ENCODE data around the gene STAT2. TPM values are rescaled to one million over a fixed set of nuclear protein-coding genes. Genes with fewer than 3 reads are reported as not detected.
"Not testable (repeated sequence)": the region's sequence is repeated elsewhere in the genome, so short reads cannot be mapped to it uniquely, and the experiment has no call there.

Gene STAT2
- total RNA-seq, 1 experiment from 2014 or later: 44.0 TPM

DNA sequence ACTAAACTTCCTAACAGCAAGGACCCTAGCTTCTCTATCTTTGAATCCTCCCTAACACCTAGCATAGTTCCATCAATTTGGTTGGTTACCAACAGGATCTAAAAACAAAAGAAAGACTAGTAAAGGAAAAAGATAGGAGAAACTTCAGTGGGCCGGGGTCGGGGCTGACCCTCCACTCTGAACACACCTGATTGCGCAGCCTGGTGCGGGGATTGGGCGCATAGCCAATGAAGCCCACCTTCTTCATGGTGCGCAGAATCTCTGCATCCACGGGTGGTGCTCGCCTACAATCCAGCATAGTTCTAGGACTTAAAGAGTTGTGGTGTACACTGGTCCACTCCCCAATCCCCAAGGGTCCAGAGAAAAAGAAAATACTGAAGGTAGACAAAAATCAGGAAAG is 33.8 kb downstream of the STAT2 start:
- Histone ChIP-seq H3K4me1 (no peaks in the 10 kb centered on the region), H3K4me3 (no peak overlapping the region), H3K36me3 (no peaks in the 10 kb centered on the region), H3K27me3 (no peaks in the 10 kb centered on the region), H3K27ac (no peak overlapping the region), H3K9me3 (replicated peaks) (no peaks in the 10 kb centered on the region)
- DNase-seq: no peak

DNA sequence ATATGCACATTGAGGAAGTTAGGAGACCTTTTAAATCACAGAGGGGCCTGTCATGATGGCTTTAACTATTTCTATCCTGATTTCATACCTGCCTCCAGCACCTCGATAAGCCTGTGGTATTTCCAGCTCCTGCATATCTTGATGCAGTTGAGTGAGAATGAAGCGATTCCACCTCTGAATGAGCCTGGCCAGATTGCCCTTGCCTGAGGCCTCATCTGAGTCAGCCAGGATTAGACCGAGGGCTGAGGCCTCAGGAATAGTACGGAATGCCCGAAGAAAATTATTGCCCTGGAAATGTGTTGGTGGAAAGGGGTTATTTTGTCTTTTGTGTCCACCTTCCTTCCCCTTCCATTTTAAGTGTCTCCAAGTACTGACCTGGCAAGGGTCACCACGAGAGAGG is 35.7 kb downstream of the STAT2 start:
- Histone ChIP-seq H3K27ac (no peak overlapping the region), H3K36me3 (0 out of 2 replicates have a peak, but pooled peaks cover under 1% of the 10 kb centered on the region), H3K27me3 (no peaks in the 10 kb centered on the region), H3K9me3 (replicated peaks) (no peaks in the 10 kb centered on the region), H3K4me1 (no peaks in the 10 kb centered on the region), H3K4me3 (no peak overlapping the region)
- no peak for DNase-seq

DNA sequence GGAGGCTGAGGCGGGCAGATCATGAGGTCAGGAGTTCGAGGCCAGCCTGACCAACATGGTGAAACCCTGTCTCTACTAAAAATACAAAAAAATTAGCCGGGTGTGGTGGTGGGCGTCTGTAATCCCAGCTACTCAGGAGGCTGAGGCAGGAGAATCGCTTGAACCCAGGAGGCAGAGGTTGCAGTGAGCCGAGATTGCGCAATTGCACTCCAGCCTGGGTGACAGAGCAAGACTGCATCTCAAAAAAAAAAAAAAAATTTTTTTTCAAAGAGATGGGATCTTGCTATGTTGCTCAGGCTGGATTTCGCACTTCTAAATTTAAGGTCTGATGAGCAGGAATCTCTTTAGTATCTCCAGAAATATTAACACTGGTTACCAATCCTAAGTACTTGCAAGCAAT is 38.3 kb downstream of the STAT2 start:
- DNase-seq; H3K4me1 ChIP-seq; H3K9me3 ChIP-seq (replicated peaks); H3K4me3 ChIP-seq; H3K27ac ChIP-seq; H3K27me3 ChIP-seq; H3K36me3 ChIP-seq: not testable (repeated sequence)

DNA sequence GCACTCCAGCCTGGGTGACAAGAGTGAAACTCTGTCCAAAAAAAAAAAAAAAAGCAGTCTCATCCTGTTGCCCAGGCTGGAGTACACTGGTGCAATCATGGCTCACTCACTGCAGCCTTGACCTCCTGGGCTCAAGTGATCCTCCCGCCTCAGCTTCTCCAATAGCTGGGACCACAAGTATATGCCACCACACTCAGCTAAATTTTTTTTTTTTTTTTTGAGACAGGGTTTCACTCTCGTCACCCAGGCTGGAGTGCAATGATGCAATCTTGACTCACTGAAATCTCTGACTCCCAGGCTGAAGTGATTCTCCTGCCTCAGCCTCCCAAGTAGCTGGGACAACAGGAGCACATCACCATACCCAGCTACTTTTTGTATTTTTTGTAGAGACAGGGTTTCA is 38.9 kb downstream of the STAT2 start:
- Histone ChIP-seq H3K9me3 (replicated peaks) (no peaks in the 10 kb centered on the region), H3K36me3 (peaks cover 4% of the 10 kb centered on the region; the same call in 1 of the 2 replicates), H3K4me3 (no peak overlapping the region), H3K27ac (no peak overlapping the region), H3K27me3 (no peaks in the 10 kb centered on the region), H3K4me1 (no peaks in the 10 kb centered on the region)
- DNase-seq: no peak

DNA sequence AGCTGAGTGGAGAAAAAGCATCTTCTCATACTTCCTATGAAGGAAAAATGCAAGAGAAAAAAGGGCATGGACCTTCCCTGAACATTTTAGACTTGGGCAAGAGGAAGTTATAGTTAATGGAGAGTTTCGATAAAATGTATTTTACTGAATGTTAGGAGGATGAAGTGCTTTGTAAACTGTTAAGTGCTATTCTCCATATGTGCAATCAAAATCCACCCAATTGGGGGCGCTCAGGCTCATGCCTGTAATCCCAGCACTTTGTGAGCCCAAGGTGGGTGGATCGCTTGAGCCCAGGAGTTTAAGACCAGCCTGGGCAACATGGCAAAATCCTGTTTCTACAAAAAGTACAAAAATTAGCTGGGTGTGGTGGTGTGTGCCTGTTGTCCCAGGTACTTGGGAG is 42.2 kb downstream of the STAT2 start:
- H3K9me3 ChIP-seq (replicated peaks): no peaks in the 10 kb centered on the region
- H3K36me3 ChIP-seq: peaks cover 18% of the 10 kb centered on the region
- H3K4me1 ChIP-seq: peaks cover 6% of the 10 kb centered on the region
- DNase-seq: no peak
- no peak overlapping the region for H3K27ac ChIP-seq
- no peak overlapping the region for H3K4me3 ChIP-seq
- no peaks in the 10 kb centered on the region for H3K27me3 ChIP-seq

DNA sequence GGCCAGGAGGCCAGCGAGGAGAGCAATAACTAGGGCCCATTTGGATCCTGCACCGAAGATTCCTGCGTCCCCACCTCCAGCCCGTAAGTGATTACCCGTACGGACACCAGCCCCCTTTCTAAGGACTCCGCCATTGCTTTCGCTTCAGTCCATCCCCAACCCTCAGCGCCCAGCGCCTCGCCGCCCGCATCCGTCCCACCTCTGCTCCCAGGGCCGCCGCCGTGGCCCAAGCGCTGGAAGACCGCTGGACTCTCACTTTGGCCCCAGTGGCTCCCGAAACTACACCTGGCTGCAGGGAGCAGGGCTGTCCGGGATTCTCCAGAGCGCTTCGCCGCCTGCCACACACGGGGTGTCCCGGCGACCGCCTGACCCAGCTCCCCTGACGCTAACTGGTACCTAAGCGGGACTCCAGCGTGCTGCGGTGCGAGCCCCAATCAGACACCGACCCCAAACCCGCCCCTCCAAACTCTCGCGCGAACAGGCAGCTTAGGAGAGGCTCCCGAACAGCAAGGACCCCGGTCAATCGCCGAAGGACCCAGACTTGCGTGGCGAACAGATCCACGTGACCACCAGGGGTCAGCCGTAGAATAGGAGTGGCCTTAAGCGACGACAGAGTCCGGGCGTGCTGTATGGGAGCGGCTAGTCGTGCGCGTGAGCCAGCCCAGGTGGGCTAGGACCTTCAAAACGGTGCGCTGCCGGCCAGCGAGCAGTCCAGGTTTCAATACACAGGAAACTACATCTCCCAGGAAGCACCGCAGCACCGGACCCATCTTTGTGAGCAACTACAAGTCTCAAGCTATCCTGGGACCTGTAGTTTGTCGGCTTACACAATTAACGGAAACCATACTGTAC is 44.1 kb downstream of the STAT2 start, which contains the start of gene CNPY2:
TSS of gene CNPY2 (minus strand) at position 367 of the 852 bp plus-strand sequence. CDS start 771 bp downstream, outside the sequence.
- DNase-seq: peak; percentile 97 to 98
- Histone ChIP-seq H3K27me3 (no peaks in the 10 kb centered on the region), H3K4me1 (peaks cover 6% of the 10 kb centered on the region), H3K9me3 (replicated peaks) (no peaks in the 10 kb centered on the region), H3K4me3 (peak within 1 kb of the TSS; percentile 89), H3K27ac (peak within 1 kb of the TSS; percentile 72), H3K36me3 (peaks cover 32% of the 10 kb centered on the region)

DNA sequence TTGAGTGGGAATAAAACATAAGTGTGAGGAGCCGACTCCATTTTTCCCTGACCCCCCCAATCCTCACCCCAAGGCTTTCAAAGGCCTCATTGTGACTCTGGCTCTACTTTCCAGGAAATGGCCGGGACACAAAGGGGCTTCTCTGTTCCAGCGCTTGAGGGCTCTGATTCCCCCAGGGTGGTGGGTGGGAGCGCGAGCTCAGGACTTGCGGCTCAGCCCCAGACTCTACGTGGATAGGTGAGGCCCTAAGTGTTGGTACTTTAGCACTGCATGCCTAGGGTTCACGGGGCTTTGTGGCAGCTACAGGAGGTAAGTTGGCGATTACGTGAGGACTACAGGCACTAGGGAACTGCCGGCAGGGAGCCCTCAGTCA is 44.7 kb downstream of the STAT2 start:
- Histone ChIP-seq H3K36me3 (peaks cover 36% of the 10 kb centered on the region), H3K9me3 (replicated peaks) (no peaks in the 10 kb centered on the region), H3K4me3 (peak overlapping the region; percentile 89), H3K4me1 (peaks cover 6% of the 10 kb centered on the region), H3K27me3 (no peaks in the 10 kb centered on the region), H3K27ac (peak overlapping the region; percentile 72)
- peak; percentile 27 to 47 for DNase-seq

DNA sequence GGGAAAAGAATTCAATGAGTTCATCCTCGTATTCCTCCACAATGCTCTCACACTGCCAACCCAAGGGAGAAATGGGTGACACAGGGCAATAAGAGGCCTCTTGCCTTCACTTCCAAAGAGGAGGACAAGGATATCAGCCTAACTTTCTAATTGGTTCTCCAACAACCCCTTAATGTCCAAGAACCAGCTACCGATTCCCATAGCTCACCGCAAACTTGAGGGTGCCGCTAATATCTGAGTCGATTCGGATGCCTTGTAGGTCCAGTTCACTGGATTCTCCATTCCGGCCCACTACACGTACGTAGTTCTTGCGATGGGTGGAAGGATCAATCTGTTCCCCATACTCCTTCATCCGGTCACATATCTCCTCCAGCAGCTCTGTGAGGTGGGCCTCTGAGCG is 48.9 kb downstream of the STAT2 start:
- Histone ChIP-seq H3K4me1 (peaks cover 6% of the 10 kb centered on the region), H3K27me3 (no peaks in the 10 kb centered on the region), H3K4me3 (no peak overlapping the region), H3K27ac (no peak overlapping the region), H3K36me3 (peaks cover 59% of the 10 kb centered on the region), H3K9me3 (replicated peaks) (no peaks in the 10 kb centered on the region)
- DNase-seq: no peak

DNA sequence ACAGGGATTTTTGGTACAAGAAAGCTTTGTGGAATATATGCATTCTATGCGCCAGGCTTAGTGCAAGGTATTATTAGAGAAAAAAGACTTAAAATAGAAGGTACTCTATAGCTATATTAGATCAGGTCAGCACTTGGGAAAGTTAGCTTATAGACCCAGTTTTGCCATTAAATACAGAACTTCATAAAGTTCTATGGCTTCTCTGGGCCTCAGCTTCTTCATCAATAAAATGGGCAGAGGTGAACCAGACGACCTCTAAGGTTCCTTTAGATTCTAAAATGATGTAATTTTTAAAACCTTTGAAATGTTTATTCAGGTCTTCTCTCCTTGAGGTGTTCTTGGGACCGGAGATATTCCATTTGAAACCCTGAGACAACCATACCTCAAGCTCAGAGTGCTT is 51.2 kb downstream of the STAT2 start:
- H3K27ac ChIP-seq: no peak overlapping the region
- no peak overlapping the region for H3K4me3 ChIP-seq
- H3K27me3 ChIP-seq: no peaks in the 10 kb centered on the region
- no peak for DNase-seq
- no peaks in the 10 kb centered on the region for H3K4me1 ChIP-seq
- H3K9me3 ChIP-seq (replicated peaks): no peaks in the 10 kb centered on the region
- H3K36me3 ChIP-seq: peaks cover 51% of the 10 kb centered on the region

DNA sequence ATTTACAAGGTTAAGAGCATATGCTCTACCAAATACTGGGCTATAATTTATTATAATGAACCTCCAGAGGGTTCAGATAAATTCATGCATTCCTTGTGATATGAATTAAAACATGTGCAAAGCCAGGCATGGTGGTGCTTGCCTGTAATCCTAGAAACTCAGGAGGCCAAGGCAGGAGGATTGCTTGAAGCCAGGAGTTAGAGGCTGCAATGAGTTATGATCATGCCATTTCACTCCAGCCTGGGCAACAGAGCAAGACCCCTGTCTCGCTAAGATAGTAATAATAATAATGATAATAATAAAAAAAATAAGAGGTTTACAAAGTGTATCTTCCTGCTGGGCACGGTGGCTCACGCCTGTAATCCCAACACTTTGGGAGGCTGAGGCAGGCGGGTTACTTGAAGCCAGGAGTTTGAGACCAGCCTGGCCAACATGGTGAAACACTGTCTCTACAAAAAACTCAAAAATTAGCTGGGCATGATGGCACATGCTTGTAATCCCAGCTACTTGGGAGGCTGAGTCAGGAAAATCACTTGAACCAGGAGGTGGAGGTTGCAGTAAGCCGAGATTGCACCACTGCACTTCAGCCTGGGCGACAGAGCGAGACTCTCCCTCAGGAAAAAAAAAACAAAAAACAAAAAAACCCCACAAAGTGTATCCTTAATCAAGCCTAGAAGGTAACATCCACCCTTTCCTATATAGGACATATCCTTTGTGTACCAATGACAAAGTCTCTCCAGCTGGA is 52.5 kb downstream of the STAT2 start:
- no peak for DNase-seq
- no peak overlapping the region for H3K4me3 ChIP-seq
- no peak overlapping the region for H3K27ac ChIP-seq
- no peaks in the 10 kb centered on the region for H3K27me3 ChIP-seq
- H3K36me3 ChIP-seq: peaks cover 45% of the 10 kb centered on the region
- H3K9me3 ChIP-seq (replicated peaks): no peaks in the 10 kb centered on the region
- no peaks in the 10 kb centered on the region for H3K4me1 ChIP-seq

DNA sequence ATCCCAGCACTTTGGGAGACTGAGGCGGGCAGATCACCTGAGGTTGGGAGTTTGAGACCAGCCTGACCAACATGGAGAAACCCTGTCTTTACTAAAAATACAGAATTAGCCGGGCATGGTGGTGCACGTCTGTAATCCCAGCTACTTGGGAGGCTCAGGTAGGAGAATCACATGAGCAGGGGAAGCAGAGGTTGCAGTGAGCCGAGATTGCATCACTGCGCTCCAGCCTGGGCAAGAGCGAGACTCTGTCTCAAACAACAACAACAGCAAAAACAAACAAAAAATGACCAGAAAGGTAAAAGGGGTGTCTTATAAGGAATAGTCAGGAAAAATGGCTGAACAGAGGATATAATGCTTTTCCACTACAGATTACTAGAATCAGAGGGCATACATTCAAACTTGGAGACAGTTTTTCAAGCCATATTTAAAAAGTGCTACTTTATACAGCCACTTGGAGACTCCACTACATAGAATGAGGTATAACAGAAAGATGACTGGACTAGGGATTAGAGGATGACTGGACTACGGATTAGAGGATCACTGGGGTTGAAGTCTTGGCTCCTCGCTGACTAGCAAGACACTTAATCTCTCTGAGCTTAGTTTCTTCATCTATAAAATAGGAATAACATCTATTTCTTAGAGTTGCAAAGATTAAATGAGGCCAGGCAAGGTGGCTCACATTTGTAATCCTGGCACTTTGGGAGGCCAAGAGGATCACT is 54.9 kb downstream of the STAT2 start:
- Histone ChIP-seq H3K36me3 (peaks cover 27% of the 10 kb centered on the region), H3K9me3 (replicated peaks) (no peaks in the 10 kb centered on the region), H3K4me1 (peaks cover 8% of the 10 kb centered on the region; the same call in 1 of the 2 replicates), H3K27ac (no peak overlapping the region), H3K4me3 (no peak overlapping the region), H3K27me3 (no peaks in the 10 kb centered on the region)
- DNase-seq: no peak

DNA sequence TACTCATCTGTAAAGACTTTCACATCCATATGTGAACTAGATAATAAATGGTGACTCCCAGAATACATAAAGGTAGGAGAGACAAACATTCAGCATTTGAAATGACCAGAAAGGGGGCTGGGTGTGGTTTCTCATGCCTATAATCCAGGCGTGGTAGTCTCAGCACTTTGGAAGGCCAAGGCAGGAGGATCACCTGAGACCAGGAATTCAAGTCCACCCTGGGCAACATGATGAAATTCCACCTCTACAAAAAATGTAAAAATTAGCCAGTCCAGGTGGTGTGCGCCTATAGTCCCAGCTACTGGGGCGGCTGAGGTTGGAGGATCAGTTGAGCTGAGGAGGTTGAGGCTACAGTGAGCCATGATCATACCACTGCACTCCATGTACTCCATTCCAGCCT is 55.6 kb downstream of the STAT2 start:
- Histone ChIP-seq H3K4me1 (peaks cover 8% of the 10 kb centered on the region; the same call in 1 of the 2 replicates), H3K36me3 (peaks cover 22% of the 10 kb centered on the region), H3K27me3 (no peaks in the 10 kb centered on the region), H3K27ac (no peak overlapping the region), H3K4me3 (no peak overlapping the region), H3K9me3 (replicated peaks) (no peaks in the 10 kb centered on the region)
- DNase-seq: no peak

DNA sequence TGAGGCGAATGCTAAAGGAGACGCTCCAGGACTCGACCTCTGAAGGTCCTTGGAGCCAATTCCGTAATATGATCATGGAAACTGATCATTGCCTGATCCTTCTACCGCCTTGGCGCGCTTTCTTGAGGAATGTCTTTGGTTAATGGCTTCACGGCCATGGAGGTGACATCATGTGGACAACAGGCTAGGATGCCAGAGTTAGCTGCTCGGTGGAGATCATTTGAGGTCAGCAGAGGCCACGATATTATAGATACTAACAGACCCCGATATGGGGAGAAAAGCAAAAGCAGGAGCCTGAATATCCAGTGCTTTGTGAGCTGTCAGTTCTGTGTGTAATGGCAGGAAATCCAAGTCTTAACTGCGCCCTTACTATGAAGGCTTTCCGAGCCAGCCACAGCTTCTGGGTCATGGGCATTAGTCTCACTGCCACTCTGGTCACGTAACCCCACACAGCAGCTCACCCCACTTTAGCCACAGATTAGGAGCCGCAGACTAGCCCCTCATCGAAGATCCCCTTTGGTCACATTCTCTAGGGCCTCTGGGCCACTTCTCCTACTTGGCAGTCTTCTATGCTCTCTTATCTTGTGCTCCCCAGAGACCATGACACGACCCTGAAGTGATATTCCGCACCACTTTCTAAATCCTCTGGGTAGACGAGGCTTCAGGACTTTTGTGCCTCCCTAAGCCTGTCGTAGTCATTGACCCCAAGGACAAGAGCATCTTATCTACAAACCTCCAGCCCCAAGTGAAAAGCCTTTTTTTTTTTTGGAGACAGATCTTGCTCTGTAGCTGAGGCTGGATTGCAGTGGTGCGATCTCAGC is 59.1 kb downstream of the STAT2 start:
- Histone ChIP-seq H3K36me3 (peaks cover 22% of the 10 kb centered on the region; the same call in 1 of the 2 replicates), H3K27me3 (no peaks in the 10 kb centered on the region), H3K27ac (peak overlapping the region; percentile 84), H3K4me3 (peak overlapping the region; percentile 85), H3K4me1 (peaks cover 10% of the 10 kb centered on the region; the same call in 1 of the 2 replicates), H3K9me3 (replicated peaks) (no peaks in the 10 kb centered on the region)
- peak in 1 of 2 experiments; percentile 29 for DNase-seq
